IPS-18a (cell line): ENCODE measurements around the gene NEK5.
"Not testable (repeated sequence)": the region's sequence is repeated elsewhere in the genome, so short reads cannot be mapped to it uniquely, and the experiment has no call there.

ENCODE experiments used
- H3K27ac ChIP-seq: one replicate; pipeline ENCODE4 v1.5.1; 2013; ENCODE audit warnings: low read length
- H3K27me3 ChIP-seq: one replicate; pipeline ENCODE4 v1.6.1; 2013; ENCODE audit warnings: mild to moderate bottlenecking, low read length; ENCODE audit not compliant: control insufficient read depth, insufficient read depth
- H3K36me3 ChIP-seq: one replicate; pipeline ENCODE4 v1.6.1; 2013; ENCODE audit warnings: low read depth, low read length; ENCODE audit not compliant: control insufficient read depth
- H3K4me1 ChIP-seq: one replicate; pipeline ENCODE4 v1.6.1; 2013; ENCODE audit warnings: low read depth, low read length; ENCODE audit not compliant: control insufficient read depth
- H3K4me3 ChIP-seq: one replicate; pipeline ENCODE4 v1.5.1; 2013; ENCODE audit warnings: low read length
- H3K9ac ChIP-seq: one replicate; pipeline ENCODE4 v1.6.1; 2013; ENCODE audit warnings: mild to moderate bottlenecking, low read length, moderate library complexity
- H3K9me3 ChIP-seq: one replicate; pipeline ENCODE4 v1.6.1; 2013; ENCODE audit warnings: low read depth, low read length; ENCODE audit not compliant: control insufficient read depth

Gene NEK5

DNA sequence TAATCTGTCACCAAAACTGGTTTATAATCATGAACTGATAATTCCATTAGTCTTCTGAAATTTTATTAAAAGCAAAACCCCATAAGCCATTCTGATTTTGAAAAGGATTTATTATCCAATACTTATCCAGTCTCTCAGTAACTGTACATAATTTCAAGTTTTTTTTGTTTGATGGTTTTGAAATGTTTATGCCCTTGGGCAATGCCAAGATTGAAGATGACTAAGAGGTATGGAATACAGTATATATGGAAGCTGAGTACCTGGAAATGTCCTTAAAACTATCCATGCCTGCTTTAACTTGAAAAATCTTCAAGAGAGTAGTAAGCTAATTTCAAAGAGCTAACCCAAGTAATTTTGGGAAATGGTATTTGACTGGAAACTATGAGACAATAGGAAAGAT lies 1.8 kb upstream of the NEK5 start:
- peaks cover 5% of the 10 kb centered on the region for H3K4me1 ChIP-seq
- H3K9me3 ChIP-seq = no peaks in the 10 kb centered on the region
- H3K4me3 ChIP-seq = no peak overlapping the region
- H3K27me3 ChIP-seq = peaks cover 21% of the 10 kb centered on the region
- no peak overlapping the region for H3K9ac ChIP-seq
- H3K36me3 ChIP-seq = peaks cover 9% of the 10 kb centered on the region
- no peak overlapping the region for H3K27ac ChIP-seq

DNA sequence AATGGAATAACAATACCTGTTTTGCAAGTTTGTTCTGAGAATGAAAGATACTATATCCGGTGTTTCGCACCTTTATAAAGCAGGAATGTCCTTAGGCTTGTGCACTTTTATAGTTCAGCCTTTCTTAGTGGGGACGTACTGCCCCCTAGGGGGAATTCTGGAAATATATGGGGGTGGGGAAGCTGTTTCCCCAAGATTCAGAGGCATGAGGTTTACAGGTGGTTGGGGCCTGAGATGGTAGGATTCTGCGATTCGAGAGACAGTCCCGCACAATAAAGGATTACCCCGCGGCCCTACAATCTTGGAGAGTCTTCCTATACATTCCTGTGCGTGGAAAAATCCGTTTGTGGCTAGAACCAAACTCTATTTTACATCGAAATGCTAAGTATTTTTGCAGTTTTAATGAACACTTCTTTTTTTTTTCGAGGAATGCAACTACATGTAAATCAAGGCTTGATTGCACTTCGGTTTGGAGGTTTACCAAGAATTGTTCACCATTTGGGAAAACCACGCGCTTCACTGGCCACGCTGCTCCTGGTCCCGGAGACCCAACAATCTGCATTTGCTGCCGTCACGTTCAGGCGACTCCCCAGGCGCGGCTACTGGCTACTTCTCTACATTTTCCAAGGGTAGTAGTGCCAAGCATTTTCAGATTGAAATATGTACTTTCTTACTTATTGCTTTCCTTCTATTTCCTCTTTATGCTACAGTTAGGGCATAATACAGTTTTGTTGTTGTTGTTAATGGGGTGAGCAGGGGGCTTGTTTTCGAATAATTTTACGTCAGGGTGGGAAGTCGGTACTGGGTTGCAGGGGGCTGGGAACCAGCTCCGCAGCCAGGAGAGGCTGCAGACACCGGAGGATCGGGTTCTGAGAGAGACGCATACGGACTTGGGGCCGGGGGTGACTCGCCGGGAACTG lies 830 bp downstream of the NEK5 start:
- Histone ChIP-seq H3K27ac (no peak overlapping the region), H3K4me1 (peaks cover 5% of the 10 kb centered on the region), H3K9me3 (no peaks in the 10 kb centered on the region), H3K4me3 (peak overlapping the region; percentile 81), H3K36me3 (peaks cover 6% of the 10 kb centered on the region), H3K9ac (peak overlapping the region; percentile 45), H3K27me3 (peaks cover 21% of the 10 kb centered on the region)

DNA sequence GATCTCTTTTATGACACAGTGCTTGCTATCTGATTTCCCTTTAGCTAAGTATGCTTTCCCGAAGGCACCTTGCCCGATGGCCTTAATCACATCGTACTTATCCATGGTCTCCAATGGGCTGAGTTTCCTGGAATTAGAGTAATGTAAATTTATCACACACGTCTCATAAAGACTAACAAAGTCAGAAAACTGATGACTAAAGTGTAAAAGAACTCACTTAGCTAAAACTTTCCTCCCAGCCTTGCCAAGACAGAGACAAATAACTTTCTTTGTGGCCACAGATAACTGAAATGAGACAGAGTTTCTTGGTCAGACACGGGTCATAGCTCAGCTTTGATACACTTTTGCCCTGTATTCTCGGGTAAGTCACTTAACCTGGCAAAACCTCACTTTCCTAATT lies 1.5 kb downstream of the NEK5 start:
- no peak overlapping the region for H3K4me3 ChIP-seq
- no peaks in the 10 kb centered on the region for H3K36me3 ChIP-seq
- H3K9me3 ChIP-seq = no peaks in the 10 kb centered on the region
- H3K9ac ChIP-seq = no peak overlapping the region
- H3K4me1 ChIP-seq = peaks cover 5% of the 10 kb centered on the region
- no peak overlapping the region for H3K27ac ChIP-seq
- H3K27me3 ChIP-seq = peaks cover 21% of the 10 kb centered on the region

DNA sequence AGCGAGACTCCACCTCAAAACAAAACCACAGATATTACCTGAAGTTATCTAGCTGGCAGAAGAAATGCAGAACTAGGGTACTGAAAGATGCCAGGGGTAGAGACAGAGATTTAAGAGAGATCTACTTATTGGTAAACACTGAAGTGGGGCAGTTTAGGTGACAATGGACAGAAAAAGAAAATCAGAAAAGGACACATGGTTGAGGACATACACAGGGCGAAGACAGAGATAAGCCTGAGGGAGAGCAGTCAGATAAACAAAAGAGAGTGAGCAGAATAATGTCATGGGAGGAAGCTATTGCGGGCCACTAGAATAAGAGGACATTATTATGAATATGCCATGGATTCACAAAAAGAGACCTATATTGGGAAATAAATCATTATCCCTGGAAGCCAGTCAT lies 3.3 kb downstream of the NEK5 start:
- H3K4me1 ChIP-seq = peaks cover 5% of the 10 kb centered on the region
- H3K9me3 ChIP-seq = no peaks in the 10 kb centered on the region
- no peaks in the 10 kb centered on the region for H3K36me3 ChIP-seq
- no peak overlapping the region for H3K27ac ChIP-seq
- no peak overlapping the region for H3K9ac ChIP-seq
- no peak overlapping the region for H3K4me3 ChIP-seq
- peaks cover 21% of the 10 kb centered on the region for H3K27me3 ChIP-seq

DNA sequence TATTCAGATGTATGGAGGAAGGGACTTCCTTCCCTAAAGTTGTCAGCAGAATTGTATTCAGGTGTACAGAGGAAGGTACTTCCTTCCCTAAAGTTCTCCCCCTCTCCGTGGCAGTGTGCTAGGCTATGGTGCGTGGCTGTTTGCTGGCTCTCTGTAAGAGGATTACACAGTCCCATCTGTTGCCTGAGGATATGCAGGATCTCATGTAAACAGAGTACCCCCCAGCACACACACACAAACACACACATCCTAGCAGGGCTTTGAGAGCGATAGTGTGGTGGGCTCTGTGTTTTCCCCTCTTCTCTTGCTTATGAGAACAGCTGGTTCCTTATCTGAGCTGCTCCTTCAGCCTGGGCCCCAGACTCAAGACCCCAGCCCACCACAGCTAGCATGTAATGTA lies 10.3 kb downstream of the NEK5 start:
- Histone ChIP-seq H3K27me3 (no peaks in the 10 kb centered on the region), H3K4me1 (no peaks in the 10 kb centered on the region), H3K27ac (no peak overlapping the region), H3K4me3 (no peak overlapping the region), H3K9ac (no peak overlapping the region), H3K36me3 (no peaks in the 10 kb centered on the region), H3K9me3 (no peaks in the 10 kb centered on the region)

DNA sequence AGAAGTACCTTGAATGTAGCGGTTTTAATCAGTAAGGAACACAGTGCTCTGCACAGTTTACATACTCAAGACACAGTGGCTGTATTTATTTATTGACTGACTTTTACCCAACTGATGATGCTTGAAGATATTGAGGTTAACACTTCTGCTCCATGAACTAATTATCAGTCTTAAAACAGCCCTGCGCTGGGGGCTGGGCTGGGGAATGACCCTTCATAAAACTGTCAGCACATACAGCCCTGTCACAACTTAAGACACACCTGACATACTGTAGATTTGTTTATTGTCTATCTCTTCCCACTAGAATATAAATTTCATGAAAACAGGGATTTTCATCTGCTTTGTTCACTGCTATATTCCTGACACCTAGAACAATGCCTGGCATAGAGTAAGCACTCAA lies 10.8 kb downstream of the NEK5 start:
- no peak overlapping the region for H3K9ac ChIP-seq
- no peaks in the 10 kb centered on the region for H3K4me1 ChIP-seq
- H3K36me3 ChIP-seq = no peaks in the 10 kb centered on the region
- H3K27me3 ChIP-seq = no peaks in the 10 kb centered on the region
- no peak overlapping the region for H3K27ac ChIP-seq
- H3K9me3 ChIP-seq = no peaks in the 10 kb centered on the region
- H3K4me3 ChIP-seq = no peak overlapping the region

DNA sequence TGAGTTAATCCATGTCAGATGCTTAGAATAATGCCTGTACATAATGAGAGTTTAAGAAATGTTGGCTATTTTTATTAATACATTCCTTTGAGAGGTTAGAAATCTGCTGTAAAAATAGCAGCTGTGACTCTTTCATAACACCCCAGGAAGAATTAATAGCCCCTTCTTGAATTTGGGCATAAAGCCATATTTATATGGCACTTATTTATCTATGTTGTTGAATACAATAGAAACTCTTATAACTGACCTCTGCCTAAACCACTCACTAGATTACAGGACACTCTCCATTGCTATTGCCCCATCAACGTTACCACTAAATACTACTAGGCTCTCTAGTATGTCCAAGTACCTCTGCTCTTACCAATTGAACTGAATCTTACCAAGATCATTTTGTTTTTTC lies 16.3 kb downstream of the NEK5 start:
- H3K27ac ChIP-seq = no peak overlapping the region
- no peaks in the 10 kb centered on the region for H3K4me1 ChIP-seq
- H3K36me3 ChIP-seq = no peaks in the 10 kb centered on the region
- no peaks in the 10 kb centered on the region for H3K9me3 ChIP-seq
- no peak overlapping the region for H3K4me3 ChIP-seq
- H3K9ac ChIP-seq = no peak overlapping the region
- no peaks in the 10 kb centered on the region for H3K27me3 ChIP-seq

DNA sequence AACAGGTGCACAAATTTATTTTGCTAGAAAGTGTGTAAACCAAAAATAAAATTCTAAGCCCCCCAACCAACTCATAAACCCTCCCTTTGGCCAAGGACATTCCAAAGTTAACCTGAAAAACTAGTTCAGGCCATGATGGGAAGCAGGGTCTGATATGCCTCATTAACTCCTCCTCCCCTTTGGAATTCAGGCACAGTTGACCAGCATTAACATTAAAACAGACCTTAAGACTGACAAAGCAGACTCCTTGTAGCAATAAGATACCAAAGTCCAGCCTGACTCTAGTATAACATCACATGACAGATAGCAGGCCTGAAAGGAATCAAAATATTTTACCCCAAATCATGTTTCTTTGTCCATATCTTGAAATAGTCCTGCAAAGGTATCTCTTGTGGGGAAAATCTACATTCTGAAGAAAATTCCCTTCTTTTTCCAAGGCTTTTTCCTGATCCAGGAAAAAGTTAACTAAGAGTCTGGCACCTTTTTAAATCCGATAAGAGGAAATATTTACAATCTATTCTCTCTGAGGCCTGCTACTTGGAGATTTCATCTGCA lies 19.7 kb downstream of the NEK5 start:
- Histone ChIP-seq H3K9me3 (no peaks in the 10 kb centered on the region), H3K4me1 (no peaks in the 10 kb centered on the region), H3K9ac (no peak overlapping the region), H3K36me3 (no peaks in the 10 kb centered on the region), H3K27me3 (no peaks in the 10 kb centered on the region), H3K4me3 (no peak overlapping the region), H3K27ac (no peak overlapping the region)

DNA sequence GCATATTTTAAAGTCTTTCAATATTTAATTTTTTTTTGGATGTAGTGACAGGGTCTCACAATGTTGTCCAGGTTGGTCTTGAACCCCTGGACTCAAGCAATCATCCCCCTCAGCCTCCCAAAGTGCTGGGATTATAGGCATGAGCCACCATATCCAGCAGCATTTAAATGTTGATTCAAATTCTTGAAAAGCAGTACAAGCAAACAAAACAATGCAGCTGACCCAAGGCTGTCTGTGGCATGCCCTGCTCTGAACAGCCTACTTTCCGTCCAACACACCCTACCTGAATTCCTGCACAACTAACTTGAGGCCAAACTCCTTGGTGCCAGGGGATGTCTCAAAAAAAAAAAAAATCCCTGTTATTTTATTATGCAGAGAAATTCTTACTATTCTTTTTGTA lies 23.0 kb downstream of the NEK5 start:
- no peak overlapping the region for H3K9ac ChIP-seq
- H3K27me3 ChIP-seq = no peaks in the 10 kb centered on the region
- H3K4me1 ChIP-seq = no peaks in the 10 kb centered on the region
- H3K4me3 ChIP-seq = no peak overlapping the region
- H3K27ac ChIP-seq = no peak overlapping the region
- H3K36me3 ChIP-seq = no peaks in the 10 kb centered on the region
- H3K9me3 ChIP-seq = no peaks in the 10 kb centered on the region

DNA sequence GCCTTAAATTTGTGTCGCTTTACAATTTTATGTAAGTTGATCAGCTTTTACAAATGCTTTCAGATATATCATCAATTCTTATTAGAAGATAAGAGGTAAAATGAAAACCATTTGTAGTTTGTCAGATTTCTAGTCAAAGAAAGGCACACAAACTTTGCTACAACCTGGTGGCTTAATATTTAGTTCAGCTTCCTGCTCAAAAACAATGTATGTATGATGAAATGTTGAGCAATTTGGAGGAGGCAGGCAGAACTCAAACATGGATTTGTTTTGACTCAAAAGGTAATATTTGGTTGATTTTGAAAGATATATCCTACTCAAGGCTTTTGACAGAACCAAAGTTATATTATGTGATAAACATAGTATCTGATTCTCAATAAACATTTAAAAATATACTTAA lies 24.2 kb downstream of the NEK5 start:
- H3K9ac ChIP-seq = no peak overlapping the region
- no peak overlapping the region for H3K27ac ChIP-seq
- H3K4me1 ChIP-seq = no peaks in the 10 kb centered on the region
- H3K9me3 ChIP-seq = no peaks in the 10 kb centered on the region
- no peaks in the 10 kb centered on the region for H3K36me3 ChIP-seq
- no peaks in the 10 kb centered on the region for H3K27me3 ChIP-seq
- H3K4me3 ChIP-seq = no peak overlapping the region

DNA sequence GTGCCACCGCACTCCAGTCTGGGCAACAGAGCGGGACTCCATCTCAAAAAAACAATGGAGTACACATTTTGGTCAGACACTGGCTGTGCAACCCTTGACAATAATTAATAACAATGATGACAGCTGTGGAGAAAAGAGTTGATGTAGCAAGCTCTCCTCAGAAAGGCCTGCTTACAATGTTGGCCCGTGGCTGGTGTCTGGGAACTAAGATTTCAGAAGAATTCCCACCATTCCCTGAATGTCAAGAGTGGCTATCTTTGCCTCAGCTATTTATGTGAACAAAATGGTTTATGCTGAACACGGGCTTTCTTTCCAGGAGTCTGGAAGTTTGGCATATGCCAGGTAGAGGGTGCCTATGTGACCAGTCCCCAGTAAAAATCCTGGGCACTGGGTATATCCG lies 25.5 kb downstream of the NEK5 start:
- Histone ChIP-seq H3K4me1 (no peaks in the 10 kb centered on the region), H3K4me3 (no peak overlapping the region), H3K27ac (no peak overlapping the region), H3K9me3 (no peaks in the 10 kb centered on the region), H3K27me3 (no peaks in the 10 kb centered on the region), H3K9ac (no peak overlapping the region), H3K36me3 (no peaks in the 10 kb centered on the region)

DNA sequence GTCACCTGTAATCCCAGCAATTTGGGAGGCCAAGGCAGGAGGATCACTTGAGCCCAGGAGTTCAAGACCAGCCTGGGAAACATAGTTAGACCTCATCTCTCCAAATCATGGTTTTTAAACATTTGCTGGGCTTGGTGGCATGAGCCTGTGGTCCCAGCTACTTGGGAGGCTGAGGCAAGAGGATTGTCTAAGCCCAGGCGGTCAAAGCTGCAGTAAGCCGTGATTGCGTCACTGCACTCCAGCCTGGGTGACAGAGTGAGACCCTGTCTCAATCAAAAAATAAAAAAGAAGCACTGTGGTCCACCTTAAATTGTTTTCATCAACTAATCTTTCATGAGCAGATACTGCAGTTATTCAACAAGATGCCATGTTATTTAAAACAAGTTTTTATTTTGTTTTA lies 26.4 kb downstream of the NEK5 start:
- not testable (repeated sequence) for H3K4me3 ChIP-seq, H3K4me1 ChIP-seq, H3K9me3 ChIP-seq, H3K36me3 ChIP-seq, H3K27ac ChIP-seq, H3K27me3 ChIP-seq, H3K9ac ChIP-seq
